GM21825 (cell line): ENCODE measurements around the gene PPP1R9B.

Experiments
- ATAC-seq: cut with Tn5 transposase; IDR thresholded peaks from one replicate; pipeline ENCODE4 v1.9.1; 2021; ENCODE audit warnings: mild to moderate bottlenecking, moderate library complexity; ENCODE audit not compliant: unreplicated experiment

PPP1R9B gene

DNA sequence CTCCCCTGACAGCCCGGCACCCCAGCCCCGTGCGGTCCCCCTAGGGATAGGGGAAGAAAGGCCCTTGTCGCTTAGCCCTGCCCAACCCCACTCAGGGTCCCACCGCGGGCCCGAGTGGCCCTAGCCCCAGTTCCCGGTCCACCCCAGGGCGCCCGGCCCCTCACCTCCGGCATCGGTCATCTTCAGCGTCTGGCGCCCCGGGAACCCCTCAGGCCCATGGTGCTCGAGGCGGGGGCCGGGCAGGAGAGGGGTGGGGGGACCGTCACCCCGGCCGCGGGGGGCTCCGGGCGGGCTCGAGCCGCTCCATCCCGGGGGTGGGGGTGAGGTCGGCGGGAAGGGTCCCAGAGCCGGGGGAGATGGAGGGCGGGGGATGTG, 21.1 kb downstream of the PPP1R9B start:
- no peak for ATAC-seq

- ATAC-seq: no peak
Observed at GRCh38 chr17:50128441-50129352, 21.8 kb downstream of the PPP1R9B start.

DNA sequence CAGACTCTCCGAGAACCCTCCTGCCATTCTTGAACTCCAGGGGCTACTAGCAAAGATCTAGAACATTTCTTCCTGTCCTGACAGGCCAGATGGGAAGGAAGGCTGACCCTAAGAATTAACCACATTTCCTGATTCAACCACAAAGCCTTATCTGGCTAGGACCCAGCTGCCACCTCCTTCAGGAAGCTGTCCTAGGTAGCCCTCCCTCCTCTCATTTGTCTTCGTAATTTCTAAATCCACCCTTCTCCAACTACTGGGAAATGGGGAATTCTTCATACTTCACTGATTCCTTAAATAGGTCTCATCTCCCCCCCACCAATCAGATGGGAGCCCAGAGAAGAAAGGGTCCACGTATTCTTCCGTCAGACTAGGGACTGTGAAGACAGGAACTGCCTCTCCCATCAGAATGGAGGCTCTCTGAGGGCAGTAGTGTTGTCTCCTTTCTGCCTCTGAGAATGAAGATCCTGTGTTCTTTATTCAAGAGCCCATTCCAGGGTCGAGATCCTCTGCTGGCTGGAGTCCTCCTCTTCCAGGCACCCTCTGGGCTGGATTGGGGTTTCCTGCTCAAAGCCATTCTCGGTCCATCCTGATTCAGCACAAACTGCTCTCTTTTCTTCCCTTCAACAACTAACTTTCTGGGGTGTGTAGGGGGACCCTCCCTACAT, 22.6 kb downstream of the PPP1R9B start:
- no peak for ATAC-seq

GRCh38 chr17:50125420-50125997, 25.0 kb downstream of the PPP1R9B start:
- ATAC-seq: no peak

- ATAC-seq: no peak
Observed at GRCh38 chr17:50123649-50124349, 26.7 kb downstream of the PPP1R9B start.

GRCh38 chr17:50122945-50123344, 27.5 kb downstream of the PPP1R9B start:
- no peak for ATAC-seq

GRCh38 chr17:50120475-50121253, 29.8 kb downstream of the PPP1R9B start:
- ATAC-seq: no peak

DNA sequence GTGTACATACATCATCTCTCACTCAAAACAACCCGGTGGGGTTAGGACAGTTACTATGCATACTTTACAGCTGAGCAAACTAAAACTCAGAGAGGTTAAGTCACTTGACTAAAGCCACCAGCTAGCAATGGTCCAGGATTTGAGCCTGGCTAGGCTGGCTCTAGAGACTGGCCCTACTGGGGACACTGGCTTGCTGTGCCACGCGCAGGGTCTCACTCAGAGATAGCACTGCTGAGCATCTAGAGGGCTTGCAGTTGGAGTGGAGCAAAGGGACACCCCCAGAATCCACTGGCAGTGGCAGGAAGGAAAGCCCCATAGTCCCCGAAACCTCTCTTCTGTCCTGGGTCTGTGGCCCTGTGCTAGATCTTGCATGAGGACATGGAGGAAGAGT, 31.7 kb downstream of the PPP1R9B start:
- no peak for ATAC-seq

DNA sequence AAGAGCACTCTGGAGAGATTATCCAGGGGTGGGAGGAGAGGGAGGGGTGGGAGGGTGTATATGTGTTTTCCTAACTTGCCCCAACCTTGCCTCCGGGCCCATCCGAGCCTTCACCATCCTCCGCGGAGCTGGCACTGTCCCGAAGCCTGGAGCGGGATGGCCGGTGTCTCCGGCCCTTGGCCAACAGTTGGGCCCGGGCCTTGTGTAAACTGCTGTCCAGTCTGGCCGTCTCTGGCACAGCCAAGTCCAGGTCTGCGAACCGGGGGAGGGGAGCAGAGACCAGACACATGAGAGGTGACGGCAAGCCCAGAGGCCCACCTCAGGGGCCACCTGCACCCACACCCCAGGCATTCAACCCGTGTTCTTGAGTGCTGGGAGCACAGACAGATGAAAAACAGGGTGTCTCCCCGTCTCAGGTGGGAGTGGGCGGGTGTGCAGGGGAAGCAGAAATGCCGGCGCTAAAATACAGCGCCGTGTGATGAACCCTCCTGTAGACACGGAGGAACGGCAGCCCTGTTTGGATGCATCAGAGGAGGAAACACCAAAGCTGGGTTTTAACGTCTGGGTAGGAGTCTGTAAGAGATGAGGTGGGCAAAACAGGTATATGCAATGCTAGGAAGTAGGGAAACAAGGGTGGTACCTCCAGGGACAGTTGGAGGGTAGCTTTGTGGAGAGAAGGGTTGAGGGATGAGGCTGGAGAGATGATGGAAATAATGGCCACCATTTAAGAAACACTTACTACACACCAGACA, 32.2 kb downstream of the PPP1R9B start:
- no peak for ATAC-seq

- no peak for ATAC-seq
Observed at GRCh38 chr17:50117202-50118051, 33.0 kb downstream of the PPP1R9B start.

GRCh38 chr17:50115756-50116155, 34.7 kb downstream of the PPP1R9B start:
- ATAC-seq: no peak

DNA sequence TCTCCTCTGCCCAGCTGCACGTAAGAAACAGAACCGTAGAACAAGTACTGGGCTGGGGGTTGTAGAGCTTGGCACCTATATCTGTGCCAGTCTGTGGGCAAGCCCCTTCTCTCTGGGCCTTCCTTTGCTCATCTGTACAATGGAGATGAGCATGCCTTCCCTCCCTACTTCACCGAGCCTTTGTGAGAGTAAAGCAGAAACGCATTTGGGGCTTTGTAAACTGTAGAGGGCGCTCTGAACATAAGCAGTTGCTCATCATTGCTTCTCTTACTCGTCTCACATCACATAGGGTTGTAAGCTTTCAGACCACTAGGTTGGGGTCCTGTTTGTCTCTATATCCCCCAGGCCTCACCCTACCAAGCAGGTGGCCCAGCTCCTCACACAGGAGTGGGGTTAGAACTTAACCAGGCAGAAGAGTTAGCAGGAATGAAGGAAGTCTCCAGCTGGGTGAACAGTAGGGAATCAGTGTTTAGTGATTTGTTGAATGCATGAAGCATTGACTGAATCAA, 35.6 kb downstream of the PPP1R9B start:
- no peak for ATAC-seq

GRCh38 chr17:50114401-50114800, 36.1 kb downstream of the PPP1R9B start:
- no peak for ATAC-seq

- ATAC-seq: no peak
Observed at GRCh38 chr17:50113624-50114320, 36.7 kb downstream of the PPP1R9B start.

- no peak for ATAC-seq
Observed at GRCh38 chr17:50112694-50113093, 37.8 kb downstream of the PPP1R9B start.

- no peak for ATAC-seq
Observed at GRCh38 chr17:50111673-50112655, 38.5 kb downstream of the PPP1R9B start.
